Gastroesophageal sphincter (tissue), 3 donors: ENCODE results near the gene MCM5.

Experiments used
- POLR2A ChIP-seq, 2 donors: fragments of 450-650 bp; IDR thresholded peaks; one replicate each; pipeline ENCODE4 v1.6.1; 2017; ENCODE audit warnings: antibody characterized with exemption in 2 of 2, mild to moderate bottlenecking in 2 of 2, moderate library complexity in 1 of 2
- POLR2AphosphoS5 ChIP-seq: sonication (generic); formaldehyde crosslinking; IDR thresholded peaks from one replicate; pipeline ENCODE4 v1.6.1; 2017; ENCODE audit warnings: antibody characterized with exemption
- TF ChIP-seq, protein P1 (sequence below), 4 experiments: fragments of 200-600 bp in 2 of 4; fragments of 450-650 bp in 2 of 4; sonication (generic) in 1 of 4; IDR thresholded peaks; one replicate each; pipeline ENCODE4 v1.5.1; 2017 to 2019; ENCODE audit warnings: antibody characterized with exemption in 4 of 4, mild to moderate bottlenecking in 2 of 4, moderate library complexity in 2 of 4

DNA sequence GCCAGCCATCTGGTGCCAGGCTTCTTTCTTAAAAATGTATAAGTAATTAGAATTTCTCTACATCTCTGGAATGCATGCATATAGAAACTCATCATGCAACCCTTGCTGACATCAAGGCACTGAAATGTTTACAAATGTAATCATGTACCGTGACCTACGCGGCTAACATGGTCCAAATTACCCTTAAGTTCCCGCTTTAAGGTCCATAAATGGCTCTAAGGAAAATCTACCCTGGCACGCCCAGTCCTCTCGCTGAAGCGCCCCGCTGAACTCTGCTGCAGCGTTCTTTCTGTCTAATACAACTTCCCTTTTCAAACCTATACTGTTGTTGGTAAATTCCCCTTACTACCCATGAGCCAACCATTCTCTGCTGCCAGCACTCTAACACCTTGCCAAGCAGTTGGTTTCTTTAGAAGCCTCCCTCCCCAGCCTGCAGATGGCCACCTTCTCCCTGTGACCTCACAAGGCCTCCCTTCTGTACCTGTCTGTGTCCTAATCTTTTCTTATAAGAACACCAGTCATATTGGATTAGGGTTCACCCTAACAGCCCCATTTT, 32.5 kb upstream of the MCM5 start:
- TF ChIP-seq, protein P1, sequence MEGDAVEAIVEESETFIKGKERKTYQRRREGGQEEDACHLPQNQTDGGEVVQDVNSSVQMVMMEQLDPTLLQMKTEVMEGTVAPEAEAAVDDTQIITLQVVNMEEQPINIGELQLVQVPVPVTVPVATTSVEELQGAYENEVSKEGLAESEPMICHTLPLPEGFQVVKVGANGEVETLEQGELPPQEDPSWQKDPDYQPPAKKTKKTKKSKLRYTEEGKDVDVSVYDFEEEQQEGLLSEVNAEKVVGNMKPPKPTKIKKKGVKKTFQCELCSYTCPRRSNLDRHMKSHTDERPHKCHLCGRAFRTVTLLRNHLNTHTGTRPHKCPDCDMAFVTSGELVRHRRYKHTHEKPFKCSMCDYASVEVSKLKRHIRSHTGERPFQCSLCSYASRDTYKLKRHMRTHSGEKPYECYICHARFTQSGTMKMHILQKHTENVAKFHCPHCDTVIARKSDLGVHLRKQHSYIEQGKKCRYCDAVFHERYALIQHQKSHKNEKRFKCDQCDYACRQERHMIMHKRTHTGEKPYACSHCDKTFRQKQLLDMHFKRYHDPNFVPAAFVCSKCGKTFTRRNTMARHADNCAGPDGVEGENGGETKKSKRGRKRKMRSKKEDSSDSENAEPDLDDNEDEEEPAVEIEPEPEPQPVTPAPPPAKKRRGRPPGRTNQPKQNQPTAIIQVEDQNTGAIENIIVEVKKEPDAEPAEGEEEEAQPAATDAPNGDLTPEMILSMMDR (IDR thresholded peaks at IDR 0.05) = no peak
- no peak for TF ChIP-seq POLR2AphosphoS5
- TF ChIP-seq POLR2A (IDR thresholded peaks at IDR 0.05) = no peak
